ENCODE results near the gene MYMX. TPM values are rescaled to one million over a fixed set of nuclear protein-coding genes. Genes with fewer than 3 reads are reported as not detected.

The MYMX gene
- total and polyA plus RNA-seq, 2 of the 13 experiments (the other 11 are each of a cell fraction or from before 2014, with no cell fraction given): not detected

GRCh38 chr6:44172731-44173500 lies 43.8 kb upstream of the MYMX start (continued):
- TF ChIP-seq CREB3 (CRISPR knock-in tag; IDR thresholded peaks at IDR 0.05) (no peak), ZSCAN31 (CRISPR knock-in tag; IDR thresholded peaks at IDR 0.05; ENCODE audit: low read depth) (no peak), ZNF263 (CRISPR knock-in tag; IDR thresholded peaks at IDR 0.05) (peak; percentile 40; the same call in 1 of the 2 replicates), ELF3 (CRISPR knock-in tag; IDR thresholded peaks at IDR 0.05) (peak; percentile 33; the same call in 1 of the 2 replicates), ZNF17 (CRISPR knock-in tag; IDR thresholded peaks at IDR 0.05) (no peak), FOXP4 (CRISPR knock-in tag; IDR thresholded peaks at IDR 0.05) (peak; percentile 37; the same call in 1 of the 2 replicates), LCORL (IDR thresholded peaks at IDR 0.05) (0 out of 2 replicates have a peak, but pooled peaks have one; percentile 34), LCORL (CRISPR knock-in tag; IDR thresholded peaks at IDR 0.05) (peak; percentile 94), NFE2L2 (IDR thresholded peaks at IDR 0.05; ENCODE audit: low read length) (no peak), ZSCAN21 (CRISPR knock-in tag; IDR thresholded peaks at IDR 0.05; ENCODE audit: borderline replicate concordance) (0 out of 2 replicates have a peak, but pooled peaks have one; percentile 35), ZNF598 (CRISPR knock-in tag; IDR thresholded peaks at IDR 0.05; ENCODE audit: borderline replicate concordance) (0 out of 2 replicates have a peak, but pooled peaks have one; percentile 55), RAD21 (CRISPR knock-in tag; IDR thresholded peaks at IDR 0.05) (peak; percentile 95), KAT8 (CRISPR knock-in tag; IDR thresholded peaks at IDR 0.05) (0 out of 2 replicates have a peak, but pooled peaks have one; percentile 26), ATF7-NPFF (CRISPR knock-in tag; IDR thresholded peaks at IDR 0.05; ENCODE audit: low read depth) (no peak), ZNF513 (CRISPR knock-in tag; conservative IDR thresholded peaks at IDR 0.05) (no peak), ZNF574 (CRISPR knock-in tag; IDR thresholded peaks at IDR 0.05) (peak; percentile 53), RNF219 (CRISPR knock-in tag; IDR thresholded peaks at IDR 0.05) (no peak), IKZF5 (CRISPR knock-in tag; IDR thresholded peaks at IDR 0.05) (peak; percentile 51; the same call in 1 of the 2 replicates)
